ENCODE results near the gene XIRP1.

Gene XIRP1

GRCh38 chr3:39168156-39168780, 24.1 kb downstream of the XIRP1 start:
- no peak for TF ChIP-seq CTCF (IDR thresholded peaks at IDR 0.05; ENCODE audit: low read depth, low read length)
- no peak for DNase-seq (ENCODE audit: low read depth, low spot score)
- H3K4me3 ChIP-seq (ENCODE audit: low read depth, low read length): no peak overlapping the region
- in situ Hi-C loops (cut with HindIII; ENCODE audit: low sequenced_read_pairs): no loop called here

DNA sequence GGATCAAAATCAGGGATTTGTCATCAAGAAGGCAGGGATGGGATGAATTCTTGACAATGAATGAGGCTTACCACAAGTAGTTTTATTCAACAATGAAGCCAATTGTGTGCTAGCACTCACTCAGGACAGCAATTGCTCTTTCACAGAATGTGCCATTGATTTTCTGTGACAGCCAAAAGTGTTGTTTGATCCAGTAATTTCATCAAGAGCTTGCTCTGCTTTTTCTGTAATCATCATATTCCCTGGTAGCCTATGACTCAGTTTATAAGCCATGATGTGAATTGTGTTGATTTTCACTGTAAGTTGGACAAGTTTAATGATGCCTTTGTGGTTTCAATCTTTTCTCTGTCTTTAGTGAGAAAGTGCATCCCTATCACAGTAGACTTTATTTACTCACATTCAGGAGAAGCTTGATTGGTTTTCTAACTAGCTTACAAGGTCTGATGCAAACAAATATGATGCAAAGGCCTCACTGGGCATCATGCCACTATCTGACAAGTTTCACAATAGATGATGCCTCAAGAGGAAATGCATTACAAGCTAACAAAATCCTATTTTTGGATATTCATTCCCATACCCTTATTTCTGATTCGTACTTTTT, 25.4 kb downstream of the XIRP1 start:
- TF ChIP-seq CTCF (IDR thresholded peaks at IDR 0.05; ENCODE audit: low read depth, low read length): no peak
- peak; percentile 77 for DNase-seq (ENCODE audit: low read depth, low spot score)

DNA sequence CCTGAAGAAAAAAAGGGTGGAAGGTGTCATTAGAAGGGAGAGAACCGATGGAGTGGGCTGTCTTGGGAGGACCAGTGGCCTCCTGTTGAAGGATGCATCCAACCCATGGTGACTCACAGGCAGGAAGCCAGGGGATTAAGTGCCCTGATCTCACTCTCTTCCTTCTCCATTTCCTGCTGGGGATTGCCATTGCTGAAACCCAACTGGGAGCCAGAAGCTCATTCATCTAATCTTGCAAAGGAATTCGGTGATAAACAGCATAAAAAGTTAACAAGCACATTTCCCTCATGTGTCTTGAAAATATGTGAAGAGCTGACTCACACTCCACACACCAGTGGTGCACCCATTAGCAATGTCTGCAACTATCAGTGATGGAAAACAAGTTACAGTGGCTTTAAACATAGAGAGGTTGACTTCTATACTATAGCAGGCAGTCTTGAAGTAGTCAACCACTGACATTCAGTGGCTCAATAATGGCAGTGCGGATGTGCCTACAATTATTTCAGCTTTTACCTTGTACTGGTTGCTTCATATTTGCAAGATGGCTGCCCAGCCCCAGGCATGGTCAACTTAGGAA, 26.2 kb downstream of the XIRP1 start:
- in situ Hi-C loops (cut with HindIII; ENCODE audit: low sequenced_read_pairs): no loop called here
- TF ChIP-seq CTCF (IDR thresholded peaks at IDR 0.05; ENCODE audit: low read depth, low read length): peak; percentile 8
- peak; percentile 81 for DNase-seq (ENCODE audit: low read depth, low spot score)
- H3K4me3 ChIP-seq (ENCODE audit: low read depth, low read length): no peak overlapping the region

More for the DNA sequence above, 25.4 kb downstream of the XIRP1 start:
- no peak overlapping the region for H3K4me3 ChIP-seq (ENCODE audit: low read depth, low read length)
- in situ Hi-C loops (cut with HindIII; ENCODE audit: low sequenced_read_pairs): no loop called here

DNA sequence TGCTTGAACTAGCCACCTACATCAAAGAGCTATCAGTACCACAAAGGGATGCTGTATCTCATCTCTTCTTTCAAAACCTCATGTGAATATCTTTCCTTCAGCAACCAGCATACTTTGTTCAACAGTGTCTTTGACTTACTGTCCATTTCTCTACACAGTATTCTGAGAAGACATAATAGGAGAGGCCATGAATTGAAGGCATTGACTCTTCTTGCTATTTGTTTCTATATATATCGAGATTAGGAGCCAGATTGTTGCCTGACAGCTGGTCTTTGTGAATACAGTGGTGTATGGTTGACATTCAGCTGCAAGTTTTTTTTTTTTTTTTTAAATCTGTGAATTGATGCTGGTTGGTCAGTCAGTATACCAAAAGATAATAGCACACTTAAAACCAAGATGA, 26.9 kb downstream of the XIRP1 start:
- in situ Hi-C loops (cut with HindIII; ENCODE audit: low sequenced_read_pairs): no loop called here
- DNase-seq (ENCODE audit: low read depth, low spot score): no peak

GRCh38 chr3:39164414-39164813, 28.0 kb downstream of the XIRP1 start:
- TF ChIP-seq CTCF (IDR thresholded peaks at IDR 0.05; ENCODE audit: low read depth, low read length): no peak
- no peak overlapping the region for H3K4me3 ChIP-seq (ENCODE audit: low read depth, low read length)
- no peak for DNase-seq (ENCODE audit: low read depth, low spot score)
- in situ Hi-C loops (cut with HindIII; ENCODE audit: low sequenced_read_pairs): no loop called here

More for the DNA sequence above, 26.9 kb downstream of the XIRP1 start:
- no peak for TF ChIP-seq CTCF (IDR thresholded peaks at IDR 0.05; ENCODE audit: low read depth, low read length)
- no peak overlapping the region for H3K4me3 ChIP-seq (ENCODE audit: low read depth, low read length)

GRCh38 chr3:39158148-39158715, 34.2 kb downstream of the XIRP1 start:
- no peak for TF ChIP-seq CTCF (IDR thresholded peaks at IDR 0.05; ENCODE audit: low read depth, low read length)
- no peak for DNase-seq (ENCODE audit: low read depth, low spot score)
- no peak overlapping the region for H3K4me3 ChIP-seq (ENCODE audit: low read depth, low read length)
- in situ Hi-C loops (cut with HindIII; ENCODE audit: low sequenced_read_pairs): no loop called here
